MM.1S (cell line): ENCODE measurements around the gene ZFPM1.

Source experiments
- EZH2phosphoT487 ChIP-seq: fragments of 300-600 bp; sonication (generic); IDR thresholded peaks from 2 replicates; pipeline ENCODE4 v1.6.1; 2018; ENCODE audit warnings: antibody characterized with exemption, low read length
- TF ChIP-seq, protein P1 (sequence below): fragments of 300-600 bp; sonication (generic); IDR thresholded peaks from 2 replicates; pipeline ENCODE4 v1.5.1; 2016; ENCODE audit warnings: antibody characterized with exemption, low read length, mixed read lengths

DNA sequence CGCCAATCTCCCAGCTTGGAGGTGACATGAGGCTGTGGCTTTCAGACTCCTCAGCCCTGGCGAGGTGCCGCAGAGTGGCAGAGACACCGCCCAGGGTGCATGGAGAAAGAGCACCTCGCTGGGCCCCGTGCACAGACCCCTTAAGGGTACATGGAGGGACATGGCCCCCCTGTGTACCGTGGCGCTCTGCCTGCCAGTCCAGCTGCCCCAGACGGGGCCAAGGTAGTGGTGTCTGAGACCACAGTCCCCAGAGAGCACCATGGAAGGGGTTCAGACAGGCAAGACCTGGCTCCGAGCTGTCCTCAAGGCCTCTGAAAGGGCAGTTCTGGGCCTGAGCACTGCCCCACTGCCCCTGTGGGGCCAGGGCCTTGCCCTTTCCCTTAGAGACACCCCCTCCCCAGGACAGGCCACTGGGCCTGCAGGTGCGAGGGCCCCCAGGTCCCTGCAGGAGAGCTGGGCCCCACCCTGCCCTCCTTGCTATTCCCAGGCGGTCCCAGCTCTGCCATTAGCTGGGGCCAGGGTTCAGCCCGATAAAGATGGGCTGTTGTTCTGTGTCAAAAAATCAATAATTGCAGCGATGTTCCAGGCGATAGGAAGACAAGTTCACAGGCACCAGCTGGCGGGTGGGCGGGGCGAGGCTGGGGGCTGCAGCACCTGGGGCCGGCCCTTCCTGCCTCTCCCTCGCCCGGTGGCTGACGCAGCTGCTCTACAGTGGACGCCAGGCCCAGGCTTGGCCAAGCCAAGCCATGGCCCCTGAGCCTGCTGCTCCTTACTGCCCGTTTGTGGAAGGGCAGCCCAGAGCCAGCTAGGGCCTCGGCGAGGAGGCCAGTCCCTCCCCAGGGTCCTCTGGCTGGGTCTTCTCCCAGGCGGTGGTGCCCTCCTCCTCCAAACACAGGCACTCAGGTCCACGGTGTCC is 51.7 kb downstream of the ZFPM1 start:
- TF ChIP-seq, protein P1, sequence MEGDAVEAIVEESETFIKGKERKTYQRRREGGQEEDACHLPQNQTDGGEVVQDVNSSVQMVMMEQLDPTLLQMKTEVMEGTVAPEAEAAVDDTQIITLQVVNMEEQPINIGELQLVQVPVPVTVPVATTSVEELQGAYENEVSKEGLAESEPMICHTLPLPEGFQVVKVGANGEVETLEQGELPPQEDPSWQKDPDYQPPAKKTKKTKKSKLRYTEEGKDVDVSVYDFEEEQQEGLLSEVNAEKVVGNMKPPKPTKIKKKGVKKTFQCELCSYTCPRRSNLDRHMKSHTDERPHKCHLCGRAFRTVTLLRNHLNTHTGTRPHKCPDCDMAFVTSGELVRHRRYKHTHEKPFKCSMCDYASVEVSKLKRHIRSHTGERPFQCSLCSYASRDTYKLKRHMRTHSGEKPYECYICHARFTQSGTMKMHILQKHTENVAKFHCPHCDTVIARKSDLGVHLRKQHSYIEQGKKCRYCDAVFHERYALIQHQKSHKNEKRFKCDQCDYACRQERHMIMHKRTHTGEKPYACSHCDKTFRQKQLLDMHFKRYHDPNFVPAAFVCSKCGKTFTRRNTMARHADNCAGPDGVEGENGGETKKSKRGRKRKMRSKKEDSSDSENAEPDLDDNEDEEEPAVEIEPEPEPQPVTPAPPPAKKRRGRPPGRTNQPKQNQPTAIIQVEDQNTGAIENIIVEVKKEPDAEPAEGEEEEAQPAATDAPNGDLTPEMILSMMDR = no peak
- TF ChIP-seq EZH2phosphoT487 = no peak
